ENCODE measurements around the gene MUCL3.

The MUCL3 gene

DNA sequence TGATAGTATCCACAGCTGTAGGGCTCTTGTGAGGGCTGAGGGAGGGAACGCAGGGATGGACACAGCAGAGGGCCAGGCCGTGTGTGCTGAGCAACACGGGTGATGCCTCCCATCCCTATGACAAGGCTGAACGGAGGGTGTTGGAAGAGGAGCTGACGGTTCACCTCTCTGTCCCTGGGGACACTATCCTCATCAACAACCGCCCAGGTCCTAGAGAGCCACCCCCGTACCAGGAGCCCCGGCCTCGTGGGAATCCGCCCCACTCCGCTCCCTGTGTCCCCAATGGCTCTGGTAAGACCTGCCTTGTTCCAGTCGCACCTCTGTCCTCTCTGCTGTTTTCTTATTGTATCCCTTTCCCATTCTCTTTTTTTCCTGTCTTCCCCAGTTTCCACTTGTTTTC is 46.4 kb upstream of the MUCL3 start:
- no peak overlapping the region for H3K4me3 ChIP-seq (ENCODE audit: low read depth, low read length)
- TF ChIP-seq CTCF (IDR thresholded peaks at IDR 0.05; ENCODE audit: low read depth, low read length, missing control alignments): no peak
- DNase-seq (ENCODE audit: low read depth): no peak
- in situ Hi-C loops (cut with HindIII; ENCODE audit: low sequenced_read_pairs): no loop called here

GRCh38 chr6:30894935-30895334 is 45.8 kb upstream of the MUCL3 start:
- no peak for DNase-seq (ENCODE audit: low read depth)
- no peak for TF ChIP-seq CTCF (IDR thresholded peaks at IDR 0.05; ENCODE audit: low read depth, low read length, missing control alignments)
- no peak overlapping the region for H3K4me3 ChIP-seq (ENCODE audit: low read depth, low read length)
- in situ Hi-C loops (cut with HindIII; ENCODE audit: low sequenced_read_pairs): no loop called here

DNA sequence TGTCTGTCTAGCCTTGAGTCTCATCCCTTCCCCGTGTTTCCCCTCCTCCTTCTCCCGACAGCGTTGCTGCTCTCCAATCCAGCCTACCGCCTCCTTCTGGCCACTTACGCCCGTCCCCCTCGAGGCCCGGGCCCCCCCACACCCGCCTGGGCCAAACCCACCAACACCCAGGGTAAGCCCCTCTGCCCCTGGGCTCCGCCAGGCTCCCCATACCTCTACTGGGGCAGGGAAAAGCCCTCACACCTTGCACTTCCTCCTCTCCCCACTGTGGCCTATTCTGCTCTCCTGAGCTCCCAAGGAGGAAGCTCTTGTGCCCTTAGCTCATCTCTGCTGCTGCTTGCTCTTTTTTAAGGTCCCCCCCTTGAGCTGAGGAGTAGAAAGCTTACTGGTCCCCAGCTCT is 45.4 kb upstream of the MUCL3 start:
- in situ Hi-C loops (cut with HindIII; ENCODE audit: low sequenced_read_pairs): no loop called here
- DNase-seq (ENCODE audit: low read depth): no peak
- no peak overlapping the region for H3K4me3 ChIP-seq (ENCODE audit: low read depth, low read length)
- TF ChIP-seq CTCF (IDR thresholded peaks at IDR 0.05; ENCODE audit: low read depth, low read length, missing control alignments): no peak

DNA sequence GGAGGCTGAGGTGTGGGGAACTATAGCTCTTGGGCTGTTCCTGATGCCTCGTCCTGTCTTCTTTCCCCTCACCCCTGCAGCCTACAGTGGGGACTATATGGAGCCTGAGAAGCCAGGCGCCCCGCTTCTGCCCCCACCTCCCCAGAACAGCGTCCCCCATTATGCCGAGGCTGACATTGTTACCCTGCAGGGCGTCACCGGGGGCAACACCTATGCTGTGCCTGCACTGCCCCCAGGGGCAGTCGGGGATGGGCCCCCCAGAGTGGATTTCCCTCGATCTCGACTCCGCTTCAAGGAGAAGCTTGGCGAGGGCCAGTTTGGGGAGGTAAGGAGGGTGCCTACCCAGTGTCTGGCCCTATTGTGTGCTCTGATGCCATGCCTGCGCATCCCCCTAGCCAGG is 44.2 kb upstream of the MUCL3 start:
- in situ Hi-C loops (cut with HindIII; ENCODE audit: low sequenced_read_pairs): no loop called here
- no peak overlapping the region for H3K4me3 ChIP-seq (ENCODE audit: low read depth, low read length)
- no peak for DNase-seq (ENCODE audit: low read depth)
- no peak for TF ChIP-seq CTCF (IDR thresholded peaks at IDR 0.05; ENCODE audit: low read depth, low read length, missing control alignments)

DNA sequence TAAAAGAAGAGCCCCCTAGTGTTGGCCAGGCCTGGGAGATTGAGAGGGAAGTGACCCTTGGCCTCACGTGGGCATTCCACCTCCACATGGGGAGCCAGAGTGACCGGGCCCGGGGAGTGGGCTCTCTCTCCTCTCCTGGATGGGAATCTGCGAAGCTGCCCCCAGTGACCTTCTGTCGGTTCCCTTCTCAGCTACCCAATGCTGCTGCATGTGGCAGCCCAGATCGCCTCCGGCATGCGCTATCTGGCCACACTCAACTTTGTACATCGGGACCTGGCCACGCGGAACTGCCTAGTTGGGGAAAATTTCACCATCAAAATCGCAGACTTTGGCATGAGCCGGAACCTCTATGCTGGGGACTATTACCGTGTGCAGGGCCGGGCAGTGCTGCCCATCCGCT is 42.9 kb upstream of the MUCL3 start:
- in situ Hi-C loops (cut with HindIII; ENCODE audit: low sequenced_read_pairs): no loop called here
- no peak for DNase-seq (ENCODE audit: low read depth)
- H3K4me3 ChIP-seq (ENCODE audit: low read depth, low read length): no peak overlapping the region
- TF ChIP-seq CTCF (IDR thresholded peaks at IDR 0.05; ENCODE audit: low read depth, low read length, missing control alignments): no peak

- TF ChIP-seq CTCF (IDR thresholded peaks at IDR 0.05; ENCODE audit: low read depth, low read length, missing control alignments): no peak
- in situ Hi-C loops (cut with HindIII; ENCODE audit: low sequenced_read_pairs): no loop called here
- DNase-seq (ENCODE audit: low read depth): no peak
- H3K4me3 ChIP-seq (ENCODE audit: low read depth, low read length): no peak overlapping the region
Observed at GRCh38 chr6:30898750-30899360, 41.9 kb upstream of the MUCL3 start.
